Measurements from ENCODE around the gene KNTC1.

GRCh38 chr12:122523846-122524718 is 3.0 kb upstream of the KNTC1 start:
- TF ChIP-seq POLR2A (IDR thresholded peaks at IDR 0.05) = no peak
- no peak for TF ChIP-seq CTCF (IDR thresholded peaks at IDR 0.05)
